ENCODE data around the gene IL21R. TPM values are rescaled to one million over a fixed set of nuclear protein-coding genes. Genes with fewer than 3 reads are reported as not detected.
"Not testable (repeated sequence)": the region's sequence is repeated elsewhere in the genome, so short reads cannot be mapped to it uniquely, and the experiment has no call there.

IL21R gene
- total RNA-seq, 1 donor = 10.1 TPM

- no peak for DNase-seq (ENCODE audit: insufficient read length, low spot score, missing footprints)
- no peak overlapping the region for H3K4me3 ChIP-seq (ENCODE audit: insufficient read depth, low read length)
- H3K9me3 ChIP-seq (ENCODE audit: low read depth, low read length) = no peaks in the 10 kb centered on the region
- no peaks in the 10 kb centered on the region for H3K36me3 ChIP-seq (ENCODE audit: insufficient read depth, low read length)
- H3K4me1 ChIP-seq (ENCODE audit: insufficient read depth, low read length) = peaks cover 11% of the 10 kb centered on the region
- H3K79me2 ChIP-seq (ENCODE audit: insufficient read depth, low read length) = no peaks in the 10 kb centered on the region
- no peaks in the 10 kb centered on the region for H3K27me3 ChIP-seq (ENCODE audit: insufficient read depth, low read length)
- peak overlapping the region; percentile 26 for H3K4me2 ChIP-seq (ENCODE audit: insufficient read depth, low read length)
- no peaks in the 10 kb centered on the region for H4K20me1 ChIP-seq (ENCODE audit: insufficient read depth, low read length)
- H2AFZ ChIP-seq (ENCODE audit: low read length) = peak overlapping the region; percentile 73
- peak overlapping the region; percentile 17 for H3K27ac ChIP-seq (ENCODE audit: low read depth, low read length)
- TF ChIP-seq, protein P1, sequence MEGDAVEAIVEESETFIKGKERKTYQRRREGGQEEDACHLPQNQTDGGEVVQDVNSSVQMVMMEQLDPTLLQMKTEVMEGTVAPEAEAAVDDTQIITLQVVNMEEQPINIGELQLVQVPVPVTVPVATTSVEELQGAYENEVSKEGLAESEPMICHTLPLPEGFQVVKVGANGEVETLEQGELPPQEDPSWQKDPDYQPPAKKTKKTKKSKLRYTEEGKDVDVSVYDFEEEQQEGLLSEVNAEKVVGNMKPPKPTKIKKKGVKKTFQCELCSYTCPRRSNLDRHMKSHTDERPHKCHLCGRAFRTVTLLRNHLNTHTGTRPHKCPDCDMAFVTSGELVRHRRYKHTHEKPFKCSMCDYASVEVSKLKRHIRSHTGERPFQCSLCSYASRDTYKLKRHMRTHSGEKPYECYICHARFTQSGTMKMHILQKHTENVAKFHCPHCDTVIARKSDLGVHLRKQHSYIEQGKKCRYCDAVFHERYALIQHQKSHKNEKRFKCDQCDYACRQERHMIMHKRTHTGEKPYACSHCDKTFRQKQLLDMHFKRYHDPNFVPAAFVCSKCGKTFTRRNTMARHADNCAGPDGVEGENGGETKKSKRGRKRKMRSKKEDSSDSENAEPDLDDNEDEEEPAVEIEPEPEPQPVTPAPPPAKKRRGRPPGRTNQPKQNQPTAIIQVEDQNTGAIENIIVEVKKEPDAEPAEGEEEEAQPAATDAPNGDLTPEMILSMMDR (IDR thresholded peaks at IDR 0.05; ENCODE audit: extremely low read depth, low read depth, low read length) = no peak
These were observed 30.0 kb downstream of the IL21R start for GRCh38 chr16:27431773-27432532.

- H3K27ac ChIP-seq (ENCODE audit: low read depth, low read length) = peak overlapping the region; percentile 17
- peak overlapping the region; percentile 73 for H2AFZ ChIP-seq (ENCODE audit: low read length)
These were observed 30.6 kb downstream of the IL21R start for GRCh38 chr16:27432558-27432957.

DNA sequence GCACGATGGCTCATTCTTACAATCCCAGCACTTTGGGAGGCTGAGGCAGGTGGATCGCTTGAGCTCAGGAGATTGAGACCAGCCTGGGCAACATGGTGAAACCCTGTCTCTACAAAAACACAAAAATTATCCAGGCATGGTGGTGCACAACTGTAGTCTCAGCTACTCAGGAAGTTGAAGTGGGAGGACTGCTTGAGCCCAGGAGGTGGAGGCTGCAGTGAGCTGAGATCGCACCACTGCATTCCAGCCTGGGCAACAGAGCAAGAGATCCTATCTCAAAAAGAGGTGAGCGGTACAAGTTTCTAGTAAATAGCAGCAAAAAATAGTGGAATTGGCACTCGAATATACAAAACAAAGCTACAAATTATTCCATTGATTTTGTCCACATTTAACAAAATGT lies 31.2 kb downstream of the IL21R start:
- not testable (repeated sequence) for H3K27ac ChIP-seq (ENCODE audit: low read depth, low read length)

More at GRCh38 chr16:27432558-27432957, 30.6 kb downstream of the IL21R start:
- Histone ChIP-seq H4K20me1 (ENCODE audit: insufficient read depth, low read length) (no peaks in the 10 kb centered on the region), H3K4me1 (ENCODE audit: insufficient read depth, low read length) (peaks cover 9% of the 10 kb centered on the region), H3K4me2 (ENCODE audit: insufficient read depth, low read length) (peak overlapping the region; percentile 26), H3K36me3 (ENCODE audit: insufficient read depth, low read length) (no peaks in the 10 kb centered on the region), H3K27me3 (ENCODE audit: insufficient read depth, low read length) (no peaks in the 10 kb centered on the region), H3K9me3 (ENCODE audit: low read depth, low read length) (no peaks in the 10 kb centered on the region), H3K4me3 (ENCODE audit: insufficient read depth, low read length) (no peak overlapping the region), H3K79me2 (ENCODE audit: insufficient read depth, low read length) (no peaks in the 10 kb centered on the region)
- DNase-seq (ENCODE audit: insufficient read length, low spot score, missing footprints) = peak; percentile 97
- TF ChIP-seq, protein P1 (IDR thresholded peaks at IDR 0.05; ENCODE audit: extremely low read depth, low read depth, low read length) = no peak

GRCh38 chr16:27433636-27434035 lies 31.7 kb downstream of the IL21R start:
- no peak overlapping the region for H3K4me2 ChIP-seq (ENCODE audit: insufficient read depth, low read length)
- H3K27me3 ChIP-seq (ENCODE audit: insufficient read depth, low read length) = no peaks in the 10 kb centered on the region
- no peak overlapping the region for H2AFZ ChIP-seq (ENCODE audit: low read length)
- peaks cover 9% of the 10 kb centered on the region for H3K4me1 ChIP-seq (ENCODE audit: insufficient read depth, low read length)
- H3K4me3 ChIP-seq (ENCODE audit: insufficient read depth, low read length) = no peak overlapping the region
- TF ChIP-seq, protein P1 (IDR thresholded peaks at IDR 0.05; ENCODE audit: extremely low read depth, low read depth, low read length) = no peak
- no peaks in the 10 kb centered on the region for H3K79me2 ChIP-seq (ENCODE audit: insufficient read depth, low read length)
- H4K20me1 ChIP-seq (ENCODE audit: insufficient read depth, low read length) = no peaks in the 10 kb centered on the region
- no peaks in the 10 kb centered on the region for H3K9me3 ChIP-seq (ENCODE audit: low read depth, low read length)
- no peaks in the 10 kb centered on the region for H3K36me3 ChIP-seq (ENCODE audit: insufficient read depth, low read length)
- DNase-seq (ENCODE audit: insufficient read length, low spot score, missing footprints) = no peak
- H3K27ac ChIP-seq (ENCODE audit: low read depth, low read length) = no peak overlapping the region

More for the DNA sequence above, 31.2 kb downstream of the IL21R start:
- H3K4me2 ChIP-seq (ENCODE audit: insufficient read depth, low read length); H3K36me3 ChIP-seq (ENCODE audit: insufficient read depth, low read length); H3K27me3 ChIP-seq (ENCODE audit: insufficient read depth, low read length); H3K79me2 ChIP-seq (ENCODE audit: insufficient read depth, low read length); H4K20me1 ChIP-seq (ENCODE audit: insufficient read depth, low read length); DNase-seq (ENCODE audit: insufficient read length, low spot score, missing footprints); H3K9me3 ChIP-seq (ENCODE audit: low read depth, low read length); H3K4me3 ChIP-seq (ENCODE audit: insufficient read depth, low read length); H3K4me1 ChIP-seq (ENCODE audit: insufficient read depth, low read length); H2AFZ ChIP-seq (ENCODE audit: low read length): not testable (repeated sequence)
